ENCODE results near the gene DDX3X.

DNA sequence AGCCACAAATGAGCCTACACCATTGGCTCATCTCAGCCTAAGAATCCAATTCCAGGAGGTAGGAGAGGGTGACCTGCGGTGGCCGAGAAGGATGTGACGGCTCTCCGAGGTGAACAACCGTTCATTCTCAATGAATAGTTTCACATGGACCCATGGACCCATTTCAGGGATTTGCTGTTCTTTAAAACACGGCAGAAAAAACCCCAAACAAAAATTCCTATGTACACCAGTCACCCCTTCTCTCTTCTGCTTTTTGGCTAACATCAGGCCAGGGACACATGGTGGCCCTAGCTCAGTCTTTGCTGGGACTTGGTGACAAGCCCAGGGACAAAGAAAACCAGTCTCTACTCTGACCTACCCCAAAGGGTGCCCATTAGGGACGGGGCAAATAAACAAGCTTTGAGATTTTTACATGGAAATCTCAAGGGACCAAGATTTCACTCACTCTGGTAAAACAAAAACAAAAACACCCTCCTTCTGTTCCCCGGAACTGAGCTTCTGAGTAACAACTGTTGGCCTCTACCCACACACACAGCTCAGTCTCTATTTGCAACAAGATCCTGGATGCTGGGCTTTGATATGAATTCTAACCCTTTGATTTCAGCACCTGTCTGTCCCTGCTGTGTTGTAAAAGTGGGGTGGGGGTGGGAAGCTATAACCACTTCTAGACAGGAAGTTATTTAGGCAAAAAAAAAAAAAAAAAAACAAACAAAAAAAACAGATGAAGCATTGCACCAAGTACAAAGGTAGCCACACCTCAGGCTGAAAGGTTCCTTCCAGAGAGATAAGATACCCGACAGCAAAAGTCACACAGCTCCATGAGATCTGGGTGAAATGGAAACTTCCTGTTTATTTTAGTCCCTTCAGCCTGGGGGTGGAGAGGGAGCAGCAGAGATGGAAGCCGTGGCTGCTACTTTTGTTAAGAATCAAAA lies 49.0 kb downstream of the DDX3X start:
- TF ChIP-seq, protein P1, sequence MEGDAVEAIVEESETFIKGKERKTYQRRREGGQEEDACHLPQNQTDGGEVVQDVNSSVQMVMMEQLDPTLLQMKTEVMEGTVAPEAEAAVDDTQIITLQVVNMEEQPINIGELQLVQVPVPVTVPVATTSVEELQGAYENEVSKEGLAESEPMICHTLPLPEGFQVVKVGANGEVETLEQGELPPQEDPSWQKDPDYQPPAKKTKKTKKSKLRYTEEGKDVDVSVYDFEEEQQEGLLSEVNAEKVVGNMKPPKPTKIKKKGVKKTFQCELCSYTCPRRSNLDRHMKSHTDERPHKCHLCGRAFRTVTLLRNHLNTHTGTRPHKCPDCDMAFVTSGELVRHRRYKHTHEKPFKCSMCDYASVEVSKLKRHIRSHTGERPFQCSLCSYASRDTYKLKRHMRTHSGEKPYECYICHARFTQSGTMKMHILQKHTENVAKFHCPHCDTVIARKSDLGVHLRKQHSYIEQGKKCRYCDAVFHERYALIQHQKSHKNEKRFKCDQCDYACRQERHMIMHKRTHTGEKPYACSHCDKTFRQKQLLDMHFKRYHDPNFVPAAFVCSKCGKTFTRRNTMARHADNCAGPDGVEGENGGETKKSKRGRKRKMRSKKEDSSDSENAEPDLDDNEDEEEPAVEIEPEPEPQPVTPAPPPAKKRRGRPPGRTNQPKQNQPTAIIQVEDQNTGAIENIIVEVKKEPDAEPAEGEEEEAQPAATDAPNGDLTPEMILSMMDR (IDR thresholded peaks at IDR 0.05) = no peak
- TF ChIP-seq EZH2phosphoT487 (IDR thresholded peaks at IDR 0.05) (no peak), EZH2 (IDR thresholded peaks at IDR 0.05) (no peak)

Measured in neural progenitor cell (in vitro differentiated cells).